IMR-90 (cell line): ENCODE measurements around the gene PGA4.

ENCODE experiments used
- CHD1 ChIP-seq: IDR thresholded peaks from 2 replicates; pipeline ENCODE4 v1.6.1; 2012; ENCODE audit warnings: low read depth, low read length, improper control_type of control experiment
- CTCF ChIP-seq: conservative IDR thresholded peaks from 2 replicates; pipeline ENCODE4 v1.5.1; 2012; ENCODE audit warnings: mild to moderate bottlenecking, low read depth, low read length, improper control_type of control experiment
- FOS ChIP-seq: fragments of 150-350 bp; IDR thresholded peaks from 2 replicates; pipeline ENCODE4 v1.6.1; 2016; ENCODE audit warnings: low read depth, low read length
- MAZ ChIP-seq: IDR thresholded peaks from 2 replicates; pipeline ENCODE4 v1.6.1; 2012; ENCODE audit warnings: low read depth, mild to moderate bottlenecking, low read length, improper control_type of control experiment, moderate library complexity, borderline replicate concordance
- POLR2A ChIP-seq: IDR thresholded peaks from 2 replicates; pipeline ENCODE4 v1.6.1; 2012; ENCODE audit warnings: mild to moderate bottlenecking, low read depth, low read length
- RAD21 ChIP-seq: IDR thresholded peaks from 2 replicates; pipeline ENCODE4 v1.6.1; 2012; ENCODE audit warnings: low read length, improper control_type of control experiment
- RFX5 ChIP-seq: IDR thresholded peaks from 2 replicates; pipeline ENCODE4 v1.8.0; 2012; ENCODE audit warnings: low read depth, mild to moderate bottlenecking, low read length, moderate library complexity
- SMC3 ChIP-seq: fragments of 150-350 bp; IDR thresholded peaks from 2 replicates; pipeline ENCODE4 v1.6.1; 2016; ENCODE audit warnings: low read depth, mild to moderate bottlenecking, antibody characterized with exemption, low read length, moderate library complexity

DNA sequence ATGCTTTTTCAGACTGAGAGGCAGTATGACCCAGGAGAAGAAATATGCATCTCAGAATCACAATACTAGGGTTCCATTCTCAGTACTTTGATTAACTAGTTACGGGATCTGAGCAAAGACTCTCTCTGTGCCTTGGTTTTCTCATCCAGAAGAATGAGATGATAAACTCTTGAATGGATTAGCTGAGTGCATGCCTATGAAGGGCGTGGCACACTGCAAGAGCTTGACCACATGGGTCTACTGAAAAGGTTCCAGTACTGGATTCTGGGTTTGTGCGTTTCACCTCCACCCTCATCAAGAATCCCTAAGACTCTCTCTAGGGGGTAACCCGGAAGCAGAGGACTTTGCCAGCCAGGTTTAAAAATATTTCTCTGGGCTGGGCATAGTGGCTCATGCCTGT lies 44.5 kb downstream of the PGA4 start:
- TF ChIP-seq CTCF (no peak), RAD21 (no peak), POLR2A (no peak), FOS (no peak), SMC3 (no peak), CHD1 (no peak), RFX5 (no peak), MAZ (no peak)
